GM12878 (cell line): ENCODE results near the gene CD164L2. TPM values are rescaled to one million over a fixed set of nuclear protein-coding genes. Genes with fewer than 3 reads are reported as not detected.

Experiments used
- ATAC-seq: fragments of 200-7000 bp; cut with Tn5 transposase; 3 replicates; pipeline ENCODE4 v1.9.1; 2020; ENCODE audit warnings: mild to moderate bottlenecking, moderate library complexity
- BruUV-seq: library from RNA; stranded (reverse); fragments of 400-500 nt; replicated peaks from 2 replicates; lab custom pipeline; 2021; lab: Mats Ljungman, UMichigan
- CTCF ChIA-PET: fragments of 300-600 bp; sonication (Branson Sonifier 250); formaldehyde crosslinking; extraction: SDS; loops from one replicate; lab custom pipeline; 2021; ENCODE audit warnings: inconsistent platforms; lab: Yijun Ruan, JAX
- POLR2A ChIA-PET: fragments of 350-600 bp; formaldehyde crosslinking; extraction: SDS; loops from one replicate; lab custom pipeline; 2021; ENCODE audit warnings: inconsistent platforms; lab: Charles Lee
- RAD21 ChIA-PET: fragments of 300-600 bp; sonication (Branson Sonifier 250); formaldehyde crosslinking; loops from one replicate; lab custom pipeline; 2023; ENCODE audit warnings: antibody characterized with exemption; ENCODE audit not compliant: unreplicated experiment; lab: Charles Lee
- SMC1A ChIA-PET: fragments of 300-600 bp; sonication (Branson Sonifier 250); formaldehyde crosslinking; loops from one replicate; lab custom pipeline; 2023; ENCODE audit not compliant: unreplicated experiment, uncharacterized antibody; lab: Charles Lee
- DNase-seq: peaks from one replicate; pipeline ENCODE4 v3.0.0-alpha.2; 2011; ENCODE audit warnings: low read depth, low spot score
- FAIRE-seq: peaks from 3 replicates; lab custom pipeline; 2011; peaks lifted over from hg19 to GRCh38; lab: Jason Lieb, UNC
- H2AFZ ChIP-seq: 2 replicates; pipeline ENCODE4 v1.6.0; 2011; ENCODE audit warnings: low read depth, low read length, control low read depth; ENCODE audit not compliant: control insufficient read depth
- H3K27ac ChIP-seq: 2 replicates; pipeline ENCODE4 v1.5.1; 2011; ENCODE audit warnings: control low read depth; ENCODE audit not compliant: control insufficient read depth, insufficient read depth
- H3K27me3 ChIP-seq, 2 experiments: replicated peaks in 1 of 2; 2 replicates each; pipeline versions ENCODE4 v1.6.0 to v1.6.1; 2011; ENCODE audit warnings: low read length in 1 of 2; ENCODE audit not compliant: control insufficient read depth in 2 of 2, insufficient read depth in 2 of 2
- H3K36me3 ChIP-seq, 2 experiments: 2 replicates each; pipeline ENCODE4 v1.5.1; 2011; ENCODE audit warnings: low read length in 1 of 2; ENCODE audit not compliant: control insufficient read depth in 2 of 2, insufficient read depth in 2 of 2
- H3K4me1 ChIP-seq: 2 replicates; pipeline ENCODE4 v1.6.1; 2011; ENCODE audit warnings: mild to moderate bottlenecking, low read length, moderate library complexity, mixed read lengths; ENCODE audit not compliant: control insufficient read depth, insufficient read depth
- H3K4me2 ChIP-seq: 2 replicates; pipeline ENCODE4 v1.6.0; 2011; ENCODE audit warnings: control low read depth; ENCODE audit not compliant: control insufficient read depth, insufficient read depth
- H3K4me3 ChIP-seq: fragments of 200-600 bp; sonication (generic); 2 replicates; pipeline ENCODE4 v1.5.1; 2016
- H3K79me2 ChIP-seq: 2 replicates; pipeline ENCODE4 v1.6.0; 2011; ENCODE audit warnings: low read length; ENCODE audit not compliant: control insufficient read depth, insufficient read depth
- H3K9ac ChIP-seq: 2 replicates; pipeline ENCODE4 v1.8.0; 2011; ENCODE audit warnings: low read length, control low read depth, mixed read lengths; ENCODE audit not compliant: control insufficient read depth, insufficient read depth
- H3K9me3 ChIP-seq: replicated peaks from 3 replicates; pipeline ENCODE4 v1.5.1; 2011; ENCODE audit warnings: mild to moderate bottlenecking, low read length; ENCODE audit not compliant: control insufficient read depth, insufficient read depth
- H4K20me1 ChIP-seq: 2 replicates; pipeline ENCODE4 v1.6.0; 2011; ENCODE audit not compliant: control insufficient read depth, insufficient read depth
- CREM ChIP-seq: IDR thresholded peaks from 2 replicates; pipeline ENCODE4 v1.6.1; 2014; ENCODE audit warnings: antibody characterized with exemption, low read depth
- POLR2AphosphoS2 ChIP-seq: IDR thresholded peaks from 2 replicates; pipeline ENCODE4 v1.6.1; 2011; ENCODE audit warnings: low read depth, mild to moderate bottlenecking, low read length, improper control_type of control experiment, moderate library complexity
- SMAD1 ChIP-seq: fragments of 450-650 bp; IDR thresholded peaks from 2 replicates; pipeline ENCODE4 v1.6.1; 2018; ENCODE audit warnings: mild to moderate bottlenecking, low read depth; ENCODE audit not compliant: partially characterized antibody
- ZZZ3 ChIP-seq: IDR thresholded peaks from 2 replicates; pipeline ENCODE4 v1.6.1; 2011; ENCODE audit warnings: low read depth; ENCODE audit not compliant: control insufficient read depth, insufficient read length
- WGBS: methylation state at CpG from one replicate; pipeline ENCODE4 v1.1.6; 2016; ENCODE audit warnings: low lambda C conversion rate; ENCODE audit not compliant: insufficient replicate concordance, insufficient coverage; ENCODE audit errors: missing lambda C conversion rate; 5-methylcytosine and 5-hydroxymethylcytosine counted together
- in situ Hi-C: fragments of 300-500 bp; cut with MboI; formaldehyde crosslinking; loops from 9 replicates; pipeline ENCODE4 v1.14.3; 2018; ENCODE audit warnings: mixed read lengths
- intact Hi-C: fragments of 100-400 bp; cut with micrococcal nuclease; formaldehyde crosslinking; loops from one replicate; pipeline ENCODE4 v1.14.2; 2022; ENCODE audit not compliant: unreplicated experiment
- polyA plus RNA-seq, 11 experiments: library from polyadenylated mRNA; depleted of rRNA in 4 of 11; unstranded in 6 of 11; stranded (reverse) in 5 of 11; fragments of >200 nt; fragmentation: Nextera tagmentation in 4 of 11; fragmentation: Illumina TruSeq in 1 of 11; extraction: Ambion mirVana in 4 of 11; extraction: Trizol in 1 of 11; gene quantifications; 1 replicate in 1 of 11; 2 replicates in 10 of 11; pipeline versions ENCODE4 v1.2.1 to v1.2.3, GENCODE V29; 2011 to 2016; ENCODE audit warnings: inconsistent platforms in 2 of 11, missing spikeins in 2 of 11, low read depth in 1 of 11
- total RNA-seq, 4 experiments: library from RNA; depleted of rRNA in 3 of 4; stranded (reverse); fragments of >200 nt in 3 of 4; fragmentation: Illumina TruSeq in 1 of 4; extraction: Trizol in 1 of 4; gene quantifications; 2 replicates each; pipeline versions ENCODE4 v1.2.1 to v1.2.3, GENCODE V29; 2013 to 2021
- TF ChIP-seq, protein P1 (sequence below): fragments of 450-650 bp; IDR thresholded peaks from 2 replicates; pipeline ENCODE4 v1.6.1; 2017; ENCODE audit warnings: mild to moderate bottlenecking, low read depth, inconsistent platforms; ENCODE audit not compliant: poor library complexity, severe bottlenecking

CD164L2 gene
- total and polyA plus RNA-seq, 10 of the 15 experiments (the other 5 are each of a cell fraction or from before 2014, with no cell fraction given), result not detected

DNA sequence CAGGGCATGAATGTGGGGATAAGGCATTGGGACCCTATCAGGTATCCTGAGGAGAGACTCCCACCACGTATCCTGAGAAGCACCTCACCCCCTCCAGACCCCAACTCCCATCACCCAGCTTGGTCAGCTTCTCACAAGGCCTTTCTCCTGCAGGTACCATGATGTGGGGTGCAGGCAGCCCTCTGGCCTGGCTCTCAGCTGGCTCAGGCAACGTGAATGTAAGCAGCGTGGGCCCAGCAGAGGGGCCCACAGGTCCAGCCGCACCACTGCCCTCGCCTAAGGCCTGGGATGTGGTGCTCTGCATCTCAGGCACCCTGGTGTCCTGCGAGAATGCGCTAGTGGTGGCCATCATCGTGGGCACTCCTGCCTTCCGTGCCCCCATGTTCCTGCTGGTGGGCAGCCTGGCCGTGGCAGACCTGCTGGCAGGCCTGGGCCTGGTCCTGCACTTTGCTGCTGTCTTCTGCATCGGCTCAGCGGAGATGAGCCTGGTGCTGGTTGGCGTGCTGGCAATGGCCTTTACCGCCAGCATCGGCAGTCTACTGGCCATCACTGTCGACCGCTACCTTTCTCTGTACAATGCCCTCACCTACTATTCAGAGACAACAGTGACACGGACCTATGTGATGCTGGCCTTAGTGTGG, 10.6 kb upstream of the CD164L2 start:
- TF ChIP-seq SMAD1, result no peak
- TF ChIP-seq CREM, result no peak
- no peak for TF ChIP-seq POLR2AphosphoS2
- no peak for TF ChIP-seq ZZZ3
- TF ChIP-seq, protein P1, sequence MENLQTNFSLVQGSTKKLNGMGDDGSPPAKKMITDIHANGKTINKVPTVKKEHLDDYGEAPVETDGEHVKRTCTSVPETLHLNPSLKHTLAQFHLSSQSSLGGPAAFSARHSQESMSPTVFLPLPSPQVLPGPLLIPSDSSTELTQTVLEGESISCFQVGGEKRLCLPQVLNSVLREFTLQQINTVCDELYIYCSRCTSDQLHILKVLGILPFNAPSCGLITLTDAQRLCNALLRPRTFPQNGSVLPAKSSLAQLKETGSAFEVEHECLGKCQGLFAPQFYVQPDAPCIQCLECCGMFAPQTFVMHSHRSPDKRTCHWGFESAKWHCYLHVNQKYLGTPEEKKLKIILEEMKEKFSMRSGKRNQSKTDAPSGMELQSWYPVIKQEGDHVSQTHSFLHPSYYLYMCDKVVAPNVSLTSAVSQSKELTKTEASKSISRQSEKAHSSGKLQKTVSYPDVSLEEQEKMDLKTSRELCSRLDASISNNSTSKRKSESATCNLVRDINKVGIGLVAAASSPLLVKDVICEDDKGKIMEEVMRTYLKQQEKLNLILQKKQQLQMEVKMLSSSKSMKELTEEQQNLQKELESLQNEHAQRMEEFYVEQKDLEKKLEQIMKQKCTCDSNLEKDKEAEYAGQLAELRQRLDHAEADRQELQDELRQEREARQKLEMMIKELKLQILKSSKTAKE, result no peak
- ChIA-PET CTCF (interaction anchor here (1.4 to 13.5 kb wide), 5 partner anchors 37 to 291 kb away, joined by 4 to 265 read pairs (median 11); partner anchors contain the start of gene AHDC1), RAD21 (interaction anchor here (0.9 to 4.9 kb wide), 4 partner anchors 93 to 213 kb away, joined by 3 to 103 read pairs (median 13); no protein-coding TSS in a partner anchor), POLR2A (interaction anchor here (0.5 kb wide), 1 partner anchor 172 kb away, joined by 3 read pairs; no protein-coding TSS in a partner anchor), SMC1A (interaction anchor here (2.0 to 4.8 kb wide), 2 partner anchors 92 to 97 kb away, joined by 19 to 54 read pairs; no protein-coding TSS in a partner anchor)
- DNase-seq (no peak), FAIRE-seq (no peak), ATAC-seq (no peak)
- Histone ChIP-seq H3K79me2 (no peaks in the 10 kb centered on the region), H3K27ac (no peak overlapping the region), H3K4me1 (peaks cover 8% of the 10 kb centered on the region), H2AFZ (no peak overlapping the region), H3K36me3 (no peaks in the 10 kb centered on the region), H3K4me3 (no peak overlapping the region), H3K27me3 (no peaks in the 10 kb centered on the region), H3K9me3 (no peaks in the 10 kb centered on the region), H3K9ac (no peak overlapping the region), H4K20me1 (no peaks in the 10 kb centered on the region), H3K4me2 (no peak overlapping the region)
- in situ Hi-C loops, result loop anchor here (5.0 kb wide), 3 partner anchors 91 to 291 kb away; no protein-coding TSS in a partner anchor
- BruUV-seq, result no TSS peak
- 83% methylated on average over 18 of the region's 18 CpGs for WGBS
- intact Hi-C loops, result loop anchor here (2.0 kb wide), 1 partner anchor 291 kb away; no protein-coding TSS in a partner anchor
